Astrocyte of the hippocampus (primary cell): ENCODE data around the gene DOK6.
"Not testable (repeated sequence)": the region's sequence is repeated elsewhere in the genome, so short reads cannot be mapped to it uniquely, and the experiment has no call there.

Experiments
- DNase-seq: peaks from one replicate; pipeline ENCODE4 v3.0.0; 2011; ENCODE audit warnings: low read depth, low spot score

The DOK6 gene

DNA sequence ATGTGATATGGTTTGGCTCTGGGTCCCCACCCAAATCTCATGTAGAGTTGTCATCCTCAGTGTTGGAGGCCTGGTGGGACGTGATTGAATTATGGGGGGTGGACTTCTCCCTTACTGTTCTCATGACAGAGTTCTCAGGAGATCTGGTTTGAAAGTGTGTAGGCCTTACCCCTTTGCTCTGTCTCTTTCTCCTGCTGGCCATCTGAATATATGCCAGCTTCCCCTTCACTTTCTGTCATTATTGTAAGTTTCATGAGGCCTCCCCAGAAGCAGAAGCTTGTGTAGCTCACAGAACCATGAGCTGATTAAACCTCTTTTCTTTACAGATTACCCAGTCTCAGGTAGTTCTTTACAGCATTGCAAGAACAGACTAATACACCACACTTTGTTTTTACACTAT, 222.3 kb downstream of the DOK6 start:
- DNase-seq: no peak

DNA sequence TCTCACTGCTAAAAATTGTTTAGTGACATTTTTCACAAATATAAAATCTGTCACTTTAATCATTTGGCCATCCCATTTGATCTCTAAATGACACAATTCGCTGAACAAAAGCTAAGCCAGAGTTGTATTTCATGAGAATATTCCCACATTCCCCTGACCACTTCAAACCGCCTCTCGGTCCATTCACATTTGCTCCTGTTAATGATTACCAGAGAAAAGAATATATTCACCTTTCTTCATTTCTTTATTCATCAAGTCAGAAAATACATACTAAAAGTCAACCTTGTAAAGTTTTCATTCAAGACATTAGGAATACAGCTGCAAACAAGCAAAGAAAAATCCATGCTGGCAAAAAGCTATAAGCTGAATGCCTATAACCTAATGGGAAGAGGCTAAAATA, 225.5 kb downstream of the DOK6 start:
- DNase-seq: no peak

DNA sequence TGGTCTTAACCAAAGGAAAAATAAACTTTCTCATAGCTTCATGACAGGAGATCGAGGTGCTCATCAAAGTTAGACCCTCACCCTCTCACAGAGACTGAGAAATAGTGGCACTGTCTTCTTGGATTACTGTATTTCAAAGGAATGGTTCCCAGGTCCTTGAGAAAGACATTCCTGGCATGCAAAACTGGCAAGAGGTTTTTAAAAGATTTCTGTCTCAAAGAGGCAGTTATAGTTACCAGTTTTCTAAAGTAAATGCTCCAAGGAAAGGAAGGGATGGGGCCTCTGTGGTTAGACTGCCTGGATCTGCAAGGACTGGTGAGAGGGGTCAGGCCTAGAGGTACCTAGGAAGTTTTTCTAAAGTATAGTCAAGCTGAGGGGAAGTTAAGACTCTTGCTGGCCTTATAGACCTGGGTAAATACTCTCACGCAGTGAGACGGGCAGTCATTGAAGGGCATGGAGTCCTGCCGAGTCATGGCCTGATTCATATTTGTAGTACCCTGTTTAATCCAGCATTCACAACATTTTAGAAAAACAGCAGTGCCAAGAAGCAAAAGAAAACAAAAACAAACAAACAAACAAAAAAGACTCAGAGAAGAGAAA, 226.1 kb downstream of the DOK6 start:
- peak; percentile 55 for DNase-seq

GRCh38 chr18:69628774-69629359, 228.2 kb downstream of the DOK6 start:
- peak; percentile 13 for DNase-seq

GRCh38 chr18:69631281-69631680, 230.6 kb downstream of the DOK6 start:
- DNase-seq: peak; percentile 2

- no peak for DNase-seq
Measured at GRCh38 chr18:69635482-69635881, 234.8 kb downstream of the DOK6 start.

DNA sequence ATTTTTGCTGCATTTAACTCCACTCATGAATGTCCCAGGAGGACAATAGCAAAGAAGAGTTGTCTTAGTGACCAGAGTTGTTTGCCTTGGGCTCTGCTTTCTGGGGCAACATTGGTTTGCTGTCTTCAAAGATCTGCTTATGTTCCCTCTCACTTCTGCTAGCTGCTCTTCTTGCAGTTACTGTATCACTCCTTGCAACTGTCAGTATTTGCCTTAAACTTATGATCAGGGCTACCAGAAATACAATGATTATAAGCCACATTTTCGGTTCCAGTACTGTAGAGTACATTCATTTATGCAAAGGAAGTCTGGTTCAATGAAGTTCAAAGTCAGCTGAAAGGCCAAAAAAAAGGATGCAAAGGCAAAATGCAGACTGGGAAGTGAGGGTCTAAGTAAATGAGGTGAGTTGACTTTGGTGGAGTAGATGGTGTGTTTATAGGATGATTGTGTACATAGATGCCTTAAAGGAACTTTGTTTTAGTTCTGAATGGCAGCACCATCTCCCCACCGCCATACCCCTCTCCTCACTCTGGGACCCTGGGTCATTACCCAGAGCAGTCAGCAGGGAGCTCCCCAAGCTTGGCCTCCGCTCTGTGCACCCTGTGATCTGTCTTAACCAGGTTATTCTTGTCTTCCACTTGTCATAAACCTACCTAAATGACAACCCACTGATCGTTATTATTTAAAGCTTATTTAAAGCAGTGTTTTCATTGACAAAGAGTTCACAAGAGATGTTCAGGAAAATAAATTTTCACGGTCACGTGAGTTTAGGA, 236.0 kb downstream of the DOK6 start:
- DNase-seq: no peak

- DNase-seq: no peak
Measured at GRCh38 chr18:69638056-69638455, 237.4 kb downstream of the DOK6 start.

- DNase-seq: no peak
Measured at GRCh38 chr18:69647702-69648101, 247.0 kb downstream of the DOK6 start.

DNA sequence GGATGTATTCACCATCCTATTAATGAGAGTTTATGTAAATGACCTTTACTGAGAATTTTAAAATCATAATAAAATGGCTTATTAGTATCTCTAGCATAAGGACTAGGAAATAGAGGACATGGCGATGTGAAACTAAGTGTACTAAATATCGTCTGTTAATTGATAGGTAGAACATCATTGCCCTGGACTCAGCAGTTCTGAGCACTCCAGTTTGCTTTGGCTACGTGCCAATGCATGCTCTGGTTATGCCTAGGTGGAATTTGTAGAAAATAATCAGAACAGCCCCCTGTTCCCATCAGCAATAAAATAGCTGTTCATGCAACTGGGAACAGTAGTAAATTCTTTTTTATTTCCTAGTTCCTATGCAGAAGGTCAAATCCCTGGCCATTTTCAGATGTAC, 247.8 kb downstream of the DOK6 start:
- DNase-seq: peak; percentile 5

- no peak for DNase-seq
Measured at GRCh38 chr18:69649684-69650083, 249.0 kb downstream of the DOK6 start.

GRCh38 chr18:69651243-69651642, 250.6 kb downstream of the DOK6 start:
- DNase-seq: no peak

DNA sequence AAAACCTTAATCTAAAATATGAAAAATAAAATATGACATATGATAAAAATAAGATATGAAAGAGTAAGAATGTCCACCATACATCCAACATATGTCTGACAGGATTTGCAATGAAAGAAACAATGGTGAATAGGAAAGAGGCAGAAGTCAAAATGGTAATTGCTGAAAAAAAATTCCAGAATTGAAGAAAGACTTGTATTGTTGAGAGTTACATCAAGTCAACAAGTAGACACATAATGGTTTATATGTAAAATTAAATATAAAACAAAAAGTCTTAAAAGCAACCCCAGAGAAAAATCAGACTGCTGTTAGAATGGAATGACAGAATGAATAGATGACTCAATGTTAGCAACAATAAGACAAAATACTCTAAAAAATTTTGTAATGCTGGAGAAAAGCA, 255.1 kb downstream of the DOK6 start:
- no peak for DNase-seq

DNA sequence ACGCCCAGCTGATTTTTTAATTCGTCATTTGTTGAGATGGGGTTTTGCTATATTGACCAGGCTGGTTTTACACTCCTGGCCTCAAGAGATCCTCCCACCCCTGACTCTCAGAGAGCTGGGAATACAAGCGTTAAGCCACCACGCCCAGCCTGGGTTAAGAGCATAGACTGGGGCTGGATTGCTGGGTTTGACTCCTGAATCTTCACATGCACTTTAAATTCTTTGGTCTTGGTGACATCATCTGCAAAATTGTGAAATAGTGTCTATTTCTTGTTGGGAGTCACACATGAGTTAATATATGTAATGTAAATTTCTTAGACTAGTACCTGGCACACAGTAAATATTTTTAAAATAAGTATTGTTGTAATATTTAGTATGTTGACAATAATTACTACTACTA, 257.4 kb downstream of the DOK6 start:
- no peak for DNase-seq

- DNase-seq: no peak
Measured at GRCh38 chr18:69658685-69659084, 258.0 kb downstream of the DOK6 start.

DNA sequence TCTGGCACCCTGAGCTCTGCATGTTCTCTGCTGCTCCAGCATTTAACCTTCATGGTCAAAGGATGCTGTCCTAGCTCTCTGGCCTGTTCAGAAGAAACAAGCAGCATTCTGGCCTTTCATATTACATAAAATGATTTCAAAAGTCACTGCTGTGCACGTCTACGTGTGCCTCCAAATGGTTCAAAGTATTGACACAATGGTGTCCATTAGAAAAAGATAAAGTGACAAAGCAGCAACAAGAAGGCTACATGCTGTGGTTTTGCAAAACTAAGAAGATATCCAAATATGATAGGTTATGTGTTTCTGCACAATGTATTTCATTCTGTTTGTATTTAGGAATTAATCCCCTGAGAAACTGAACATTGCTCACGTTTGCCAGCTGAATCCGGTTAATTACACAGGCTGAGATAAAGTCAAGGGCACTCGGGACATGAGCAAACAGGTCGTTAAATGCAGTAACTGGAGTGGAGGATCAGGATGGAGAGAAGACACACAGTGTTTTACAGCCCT, 258.5 kb downstream of the DOK6 start:
- no peak for DNase-seq

DNA sequence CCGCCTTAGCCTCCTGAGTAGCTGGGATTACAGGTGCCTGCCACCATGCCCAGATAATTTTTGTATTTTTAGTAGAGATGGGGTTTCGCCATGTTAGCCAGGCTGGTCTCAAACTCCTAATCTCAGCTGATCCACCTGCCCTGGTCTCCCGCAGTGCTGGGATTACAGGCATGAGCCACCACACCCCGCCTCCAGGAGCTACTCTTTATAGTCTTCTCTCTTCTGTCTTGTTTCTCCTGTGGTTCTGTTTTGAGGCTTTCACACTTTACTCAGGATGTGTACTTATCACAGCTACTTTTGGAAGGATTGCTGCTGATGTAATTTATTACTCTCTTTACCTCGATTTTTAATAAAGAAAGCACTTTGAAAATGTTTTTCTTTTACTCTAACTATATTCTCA, 261.4 kb downstream of the DOK6 start:
- not testable (repeated sequence) for DNase-seq

DNA sequence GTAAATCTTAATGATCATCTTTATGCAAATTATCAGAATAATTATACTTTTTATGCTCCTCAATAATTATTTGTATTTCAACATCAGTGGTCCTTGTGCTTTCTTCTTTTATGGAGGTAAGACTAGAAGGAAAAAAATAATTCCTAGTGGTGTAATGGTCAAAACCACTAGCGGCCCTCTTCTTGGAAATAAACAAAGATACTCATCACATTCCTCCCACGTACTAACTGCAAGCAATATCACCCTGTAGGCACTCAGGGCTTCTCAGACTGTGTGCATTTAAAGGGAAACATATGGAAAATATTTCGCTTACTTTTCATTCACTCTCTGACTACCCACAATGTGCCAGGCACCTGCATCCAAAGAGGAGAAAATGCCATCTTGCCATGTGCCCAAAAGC, 263.7 kb downstream of the DOK6 start:
- DNase-seq: no peak

DNA sequence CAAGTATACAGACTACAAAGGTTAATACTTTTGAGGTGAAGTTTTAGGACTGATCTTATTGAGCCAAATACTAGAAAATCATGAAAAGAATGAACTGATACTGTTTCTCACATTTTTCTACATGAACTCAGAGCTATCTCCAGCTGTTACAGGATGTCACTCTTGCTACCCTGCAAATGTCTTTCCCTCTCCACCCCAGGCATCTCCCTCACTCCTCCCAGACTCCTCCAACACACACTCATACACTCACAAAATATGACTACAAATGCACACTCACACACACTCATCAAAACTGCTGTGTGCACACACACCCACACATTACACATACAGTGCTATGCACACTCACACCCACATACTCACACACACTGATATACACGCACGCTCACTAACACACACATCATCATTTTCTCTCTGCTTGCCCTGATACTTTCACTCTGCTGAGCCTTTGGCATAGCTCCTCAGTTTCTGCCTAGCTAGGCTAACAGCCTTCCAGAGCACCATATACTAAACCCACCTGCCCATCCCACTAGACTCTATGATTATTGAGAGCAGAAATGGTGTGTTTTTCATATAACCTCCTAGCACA, 273.7 kb downstream of the DOK6 start:
- DNase-seq: no peak

- DNase-seq: peak; percentile 6
Measured at GRCh38 chr18:69674966-69675365, 274.3 kb downstream of the DOK6 start.

- DNase-seq: no peak
Measured at GRCh38 chr18:69677595-69677994, 276.9 kb downstream of the DOK6 start.

- DNase-seq: no peak
Measured at GRCh38 chr18:69680123-69680522, 279.4 kb downstream of the DOK6 start.

DNA sequence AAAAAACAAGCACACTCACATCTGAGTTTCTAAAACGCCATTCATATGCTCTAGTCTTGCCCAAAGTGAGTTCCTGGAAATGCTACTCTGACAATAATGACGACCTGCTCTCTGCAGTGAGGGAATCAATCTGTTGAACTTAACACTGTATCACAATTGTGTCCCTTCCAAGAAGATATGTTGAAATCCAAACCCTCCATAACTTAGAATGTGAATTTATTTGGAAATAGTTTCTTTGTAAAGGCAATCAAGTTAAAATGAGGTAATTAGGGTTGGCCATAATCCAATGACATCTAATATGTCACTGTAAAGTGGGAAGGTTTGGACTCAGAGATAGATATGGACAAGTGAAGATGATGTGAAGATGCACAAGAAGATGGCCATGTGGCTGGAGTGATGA, 282.5 kb downstream of the DOK6 start:
- no peak for DNase-seq
